Activated T-cell treated with anti-CD3 and anti-CD28 coated beads, Interleukin-2, amount 50 U/mL, for 72 hours (primary cell): ENCODE data around the gene RFX3. TPM values are rescaled to one million over a fixed set of nuclear protein-coding genes. Genes with fewer than 3 reads are reported as not detected.
"Not testable (repeated sequence)": the region's sequence is repeated elsewhere in the genome, so short reads cannot be mapped to it uniquely, and the experiment has no call there.

Experiments
- ATAC-seq, 2 donors: fragments of 150-1000 bp; cut with Tn5 transposase; replicated peaks in 1 of 2; 2 replicates each; pipeline ENCODE4 v1.10.0; 2021; ENCODE audit warnings: moderate library complexity in 2 of 2, mild to moderate bottlenecking in 1 of 2
- DNase-seq, 2 donors: peaks; one replicate each; pipeline ENCODE4 v3.0.0; 2021 to 2022; ENCODE audit warnings: mixed read lengths in 1 of 2
- H3K27ac Mint-ChIP-seq: one replicate; pipeline ENCODE4 v1.8.0; 2022; ENCODE audit warnings: mild to moderate bottlenecking, moderate library complexity, mixed read lengths
- H3K27me3 Mint-ChIP-seq: one replicate; pipeline ENCODE4 v1.8.0; 2022; ENCODE audit warnings: low read depth, mixed read lengths
- H3K36me3 Mint-ChIP-seq, 2 donors: one replicate each; pipeline ENCODE4 v1.8.0; 2022; ENCODE audit warnings: mixed read lengths in 2 of 2, mild to moderate bottlenecking in 1 of 2; ENCODE audit not compliant: insufficient read depth in 2 of 2
- H3K4me1 Mint-ChIP-seq: one replicate; pipeline ENCODE4 v1.8.0; 2022; ENCODE audit warnings: low read depth, mixed read lengths
- H3K4me3 Mint-ChIP-seq, 2 donors: one replicate each; pipeline ENCODE4 v1.8.0; 2022; ENCODE audit warnings: mild to moderate bottlenecking in 2 of 2, mixed read lengths in 2 of 2, moderate library complexity in 2 of 2
- H3K9me3 Mint-ChIP-seq, 2 donors: one replicate each; pipeline ENCODE4 v1.8.0; 2022; ENCODE audit warnings: mixed read lengths in 2 of 2
- total RNA-seq, 2 donors: library from RNA; stranded (reverse); gene quantifications; one replicate each; pipeline ENCODE4 v1.2.3, GENCODE V29; 2022

The RFX3 gene
- total RNA-seq, 2 donors from 2014 or later = 20.1 to 20.2 TPM

GRCh38 chr9:3337515-3338225 is 188.1 kb downstream of the RFX3 start:
- ATAC-seq (peak; percentile 39 to 43), DNase-seq (no peak)
- Mint-ChIP-seq H3K9me3 (peaks cover 0 to 2% of the 10 kb centered on the region in 2 donors), H3K27ac (no peak overlapping the region), H3K4me3 (no peak overlapping the region), H3K27me3 (no peaks in the 10 kb centered on the region), H3K4me1 (peaks cover 35% of the 10 kb centered on the region), H3K36me3 (peaks cover 4 to 6% of the 10 kb centered on the region in 2 donors)

DNA sequence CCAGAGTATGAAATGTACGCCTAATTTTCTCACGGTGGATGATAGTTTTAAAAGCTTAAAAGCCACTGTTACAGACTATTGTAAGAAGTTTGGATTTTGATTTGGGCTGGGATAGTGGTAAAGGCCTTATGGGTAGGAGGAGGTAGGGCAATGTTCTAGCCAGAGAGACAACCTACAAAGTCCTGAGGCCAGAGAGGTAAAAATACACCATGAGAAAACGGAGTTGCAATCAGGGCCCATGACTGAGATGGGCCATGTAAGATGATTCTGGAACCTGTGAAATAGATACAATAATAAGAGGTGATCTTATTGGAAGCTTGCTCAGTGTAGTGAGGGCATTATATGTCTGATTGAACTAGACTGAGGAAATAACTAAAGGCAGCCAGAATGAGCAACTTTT is 188.8 kb downstream of the RFX3 start:
- no peak overlapping the region for H3K27ac Mint-ChIP-seq

GRCh38 chr9:3332802-3333201 is 193.0 kb downstream of the RFX3 start:
- no peak for DNase-seq
- Mint-ChIP-seq H3K36me3 (peaks cover 0 to 2% of the 10 kb centered on the region in 2 donors), H3K9me3 (no peaks in the 10 kb centered on the region), H3K27me3 (no peaks in the 10 kb centered on the region), H3K27ac (no peak overlapping the region), H3K4me1 (peaks cover 9% of the 10 kb centered on the region), H3K4me3 (no peak overlapping the region)
- ATAC-seq = no peak

More for the DNA sequence above, 188.8 kb downstream of the RFX3 start:
- Mint-ChIP-seq H3K4me3 (no peak overlapping the region), H3K9me3 (peaks cover 0 to 2% of the 10 kb centered on the region in 2 donors), H3K4me1 (peaks cover 28% of the 10 kb centered on the region), H3K27me3 (no peaks in the 10 kb centered on the region), H3K36me3 (peaks cover 4 to 6% of the 10 kb centered on the region in 2 donors)
- ATAC-seq (no peak), DNase-seq (no peak)

DNA sequence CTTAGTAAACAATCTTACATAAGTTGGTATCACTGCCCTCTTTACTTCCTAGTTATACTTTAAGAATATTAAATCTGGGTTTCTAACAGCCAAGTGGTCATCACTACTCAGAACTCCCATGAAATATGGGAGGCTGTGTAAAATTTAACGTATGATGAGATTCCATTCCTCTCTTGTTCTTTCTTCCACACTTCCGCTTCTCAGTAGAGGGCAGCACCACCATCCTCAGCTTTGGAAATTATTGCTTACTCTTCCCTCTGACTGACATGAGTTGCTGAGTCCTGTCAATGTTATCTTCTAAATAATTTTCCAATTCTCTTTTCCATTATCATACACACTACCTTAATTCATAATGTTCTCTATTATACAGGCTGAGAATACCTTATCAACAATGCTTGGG is 194.0 kb downstream of the RFX3 start:
- Mint-ChIP-seq H3K36me3 (peaks cover 0 to 2% of the 10 kb centered on the region in 2 donors), H3K4me1 (no peaks in the 10 kb centered on the region), H3K27ac (no peak overlapping the region), H3K27me3 (no peaks in the 10 kb centered on the region), H3K9me3 (no peaks in the 10 kb centered on the region), H3K4me3 (no peak overlapping the region)
- no peak for DNase-seq
- no peak for ATAC-seq

- no peaks in the 10 kb centered on the region for H3K27me3 Mint-ChIP-seq
- ATAC-seq (no peak), DNase-seq (no peak)
- no peak overlapping the region for H3K27ac Mint-ChIP-seq
- no peaks in the 10 kb centered on the region for H3K9me3 Mint-ChIP-seq
- peaks cover 0 to 2% of the 10 kb centered on the region in 2 donors for H3K36me3 Mint-ChIP-seq
- H3K4me3 Mint-ChIP-seq = no peak overlapping the region
- H3K4me1 Mint-ChIP-seq = no peaks in the 10 kb centered on the region
Observed at GRCh38 chr9:3330792-3331420, 194.9 kb downstream of the RFX3 start.

DNA sequence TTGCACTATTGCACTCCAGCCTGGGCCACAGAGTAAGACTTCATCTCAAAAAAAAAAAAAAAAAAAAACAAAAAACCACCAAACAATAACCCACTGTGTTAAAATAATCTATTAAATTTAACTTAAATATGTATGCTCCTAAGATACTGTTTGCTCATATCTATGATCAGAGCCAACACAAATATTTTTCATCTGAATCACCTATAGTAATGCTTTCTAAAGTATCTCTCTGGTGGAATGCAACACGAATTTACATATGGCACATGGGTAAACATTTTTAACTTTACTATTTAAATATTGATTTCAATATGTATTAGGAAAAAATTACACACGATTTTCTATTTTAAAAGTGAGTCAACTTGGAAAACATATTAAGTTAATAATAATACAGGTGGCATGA is 196.4 kb downstream of the RFX3 start:
- H3K4me1 Mint-ChIP-seq = no peaks in the 10 kb centered on the region
- ATAC-seq (no peak), DNase-seq (no peak)
- no peak overlapping the region for H3K27ac Mint-ChIP-seq
- peaks cover 0 to 2% of the 10 kb centered on the region in 2 donors for H3K36me3 Mint-ChIP-seq
- no peaks in the 10 kb centered on the region for H3K9me3 Mint-ChIP-seq
- H3K27me3 Mint-ChIP-seq = no peaks in the 10 kb centered on the region
- H3K4me3 Mint-ChIP-seq = no peak overlapping the region

DNA sequence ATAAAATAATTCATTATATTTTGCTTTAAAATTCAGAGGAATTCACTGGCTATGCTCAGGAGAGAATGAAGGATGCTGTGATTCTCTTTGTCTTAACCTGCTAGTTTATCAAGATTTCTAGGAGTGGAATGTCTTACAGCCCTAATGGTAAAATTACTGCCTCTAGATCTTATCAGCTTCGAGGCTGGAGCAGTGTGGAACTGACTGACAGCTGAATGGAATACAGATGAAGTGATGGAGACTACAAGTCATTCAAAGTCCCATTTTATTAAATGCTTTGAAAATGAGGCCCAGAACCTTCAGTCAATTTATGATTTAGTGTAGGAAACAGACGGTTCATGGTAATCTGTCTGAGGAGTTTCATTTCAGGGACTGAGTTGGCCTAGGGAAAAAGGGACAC is 202.1 kb downstream of the RFX3 start:
- ATAC-seq (no peak), DNase-seq (no peak)
- H3K36me3 Mint-ChIP-seq = peaks cover 0 to 8% of the 10 kb centered on the region in 2 donors
- no peak overlapping the region for H3K27ac Mint-ChIP-seq
- H3K9me3 Mint-ChIP-seq = no peaks in the 10 kb centered on the region
- H3K4me1 Mint-ChIP-seq = no peaks in the 10 kb centered on the region
- H3K27me3 Mint-ChIP-seq = no peaks in the 10 kb centered on the region
- no peak overlapping the region for H3K4me3 Mint-ChIP-seq

GRCh38 chr9:3321186-3321585 is 204.6 kb downstream of the RFX3 start:
- H3K4me3 Mint-ChIP-seq = no peak overlapping the region
- H3K36me3 Mint-ChIP-seq = peaks cover 4 to 11% of the 10 kb centered on the region in 2 donors
- no peaks in the 10 kb centered on the region for H3K4me1 Mint-ChIP-seq
- ATAC-seq = no peak
- H3K9me3 Mint-ChIP-seq = peaks cover 0 to 2% of the 10 kb centered on the region in 2 donors
- no peak overlapping the region for H3K27ac Mint-ChIP-seq
- DNase-seq = no peak
- H3K27me3 Mint-ChIP-seq = no peaks in the 10 kb centered on the region

- not testable (repeated sequence) for ATAC-seq, H3K4me3 Mint-ChIP-seq, H3K4me1 Mint-ChIP-seq, DNase-seq, H3K27ac Mint-ChIP-seq, H3K36me3 Mint-ChIP-seq, H3K9me3 Mint-ChIP-seq, H3K27me3 Mint-ChIP-seq
Observed at GRCh38 chr9:3312595-3312994, 213.2 kb downstream of the RFX3 start.

DNA sequence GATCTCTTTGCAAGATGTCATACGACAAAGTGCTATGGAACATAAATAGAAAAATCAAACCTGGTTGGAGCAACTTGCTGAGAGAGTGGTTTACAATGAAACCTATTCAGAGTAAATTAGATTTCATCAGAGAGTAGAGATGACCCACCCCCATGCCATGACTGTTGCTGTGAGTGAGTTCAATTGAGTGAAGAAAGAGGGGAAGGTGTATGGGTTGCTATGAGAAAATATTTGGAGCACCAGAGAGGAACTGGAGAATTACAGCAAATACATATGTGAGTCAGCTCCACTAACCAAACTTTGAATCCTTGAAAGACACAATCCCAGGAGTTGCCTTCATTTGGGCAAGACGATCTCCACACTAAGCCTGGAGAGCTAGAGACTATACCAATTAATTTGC is 217.2 kb downstream of the RFX3 start:
- DNase-seq = no peak
- no peak overlapping the region for H3K27ac Mint-ChIP-seq
- no peak overlapping the region for H3K4me3 Mint-ChIP-seq
- peaks cover 10 to 12% of the 10 kb centered on the region in 2 donors for H3K9me3 Mint-ChIP-seq
- no peak for ATAC-seq
- H3K27me3 Mint-ChIP-seq = no peaks in the 10 kb centered on the region
- H3K36me3 Mint-ChIP-seq = peaks cover 9 to 10% of the 10 kb centered on the region in 2 donors
- peaks cover 13% of the 10 kb centered on the region for H3K4me1 Mint-ChIP-seq

GRCh38 chr9:3304388-3304787 is 221.4 kb downstream of the RFX3 start:
- ATAC-seq, H3K4me3 Mint-ChIP-seq, H3K27ac Mint-ChIP-seq, H3K27me3 Mint-ChIP-seq: not testable (repeated sequence)
- DNase-seq = peak in 1 of 2 donors; percentile 1
- Mint-ChIP-seq H3K36me3 (peaks cover 9 to 10% of the 10 kb centered on the region in 2 donors), H3K9me3 (peaks cover 10 to 12% of the 10 kb centered on the region in 2 donors), H3K4me1 (peaks cover 18% of the 10 kb centered on the region)

- H3K4me3 Mint-ChIP-seq = no peak overlapping the region
Observed at GRCh38 chr9:3299872-3300271, 225.9 kb downstream of the RFX3 start.

DNA sequence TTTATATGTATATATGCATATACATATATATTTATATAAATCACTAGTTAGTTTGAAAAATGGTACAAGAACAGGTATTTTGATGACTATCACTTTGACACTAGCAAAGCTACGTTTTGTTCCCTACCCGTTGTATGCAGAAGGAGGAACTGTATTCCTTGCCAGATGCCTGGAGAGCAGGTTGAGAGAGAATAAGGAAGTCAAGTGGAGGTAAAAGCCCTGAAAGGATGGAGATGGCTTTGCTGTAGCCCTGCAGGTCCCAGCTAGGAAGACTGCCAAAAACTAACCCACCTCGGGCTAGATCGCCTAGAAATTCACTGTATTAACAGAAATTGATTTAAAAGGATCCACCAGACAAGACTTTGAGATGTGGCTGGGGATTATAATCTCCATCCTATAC is 229.3 kb downstream of the RFX3 start:
- Mint-ChIP-seq H3K27ac (no peak overlapping the region), H3K9me3 (no peaks in the 10 kb centered on the region), H3K27me3 (no peaks in the 10 kb centered on the region), H3K4me3 (no peak overlapping the region), H3K4me1 (peaks cover 5% of the 10 kb centered on the region), H3K36me3 (peaks cover 0 to 2% of the 10 kb centered on the region in 2 donors)
- ATAC-seq = no peak
- no peak for DNase-seq

More at GRCh38 chr9:3299872-3300271, 225.9 kb downstream of the RFX3 start:
- H3K9me3 Mint-ChIP-seq = peaks cover 2 to 3% of the 10 kb centered on the region in 2 donors
- ATAC-seq = no peak
- H3K4me1 Mint-ChIP-seq = peaks cover 12% of the 10 kb centered on the region
- no peak for DNase-seq
- H3K27me3 Mint-ChIP-seq = no peaks in the 10 kb centered on the region
- H3K27ac Mint-ChIP-seq = no peak overlapping the region
- peaks cover under 1 to 4% of the 10 kb centered on the region in 2 donors for H3K36me3 Mint-ChIP-seq
